Spleen (tissue), 7 donors: Measurements from ENCODE around the gene ST7.

ENCODE experiments used
- POLR2A ChIP-seq, 3 donors: fragments of 450-650 bp; IDR thresholded peaks; one replicate each; pipeline ENCODE4 v1.5.1; 2017; ENCODE audit warnings: antibody characterized with exemption in 3 of 3, mild to moderate bottlenecking in 1 of 3
- POLR2AphosphoS5 ChIP-seq, 3 donors: sonication (generic); formaldehyde crosslinking; IDR thresholded peaks; one replicate each; pipeline ENCODE4 v1.5.1; 2017; ENCODE audit warnings: antibody characterized with exemption in 3 of 3
- TF ChIP-seq, protein P1 (sequence below), 11 experiments: fragments of 200-600 bp in 7 of 11; fragments of 450-650 bp in 4 of 11; sonication (generic) in 4 of 11; IDR thresholded peaks in 8 of 11; conservative IDR thresholded peaks in 3 of 11; 1 replicate in 7 of 11; 2 replicates in 4 of 11; pipeline versions ENCODE4 v1.4.0 to v1.8.0; 2016 to 2021; ENCODE audit warnings: antibody characterized with exemption in 11 of 11, inconsistent platforms in 4 of 11, mild to moderate bottlenecking in 1 of 11
- donor health status: DM: no; HTN: no; CAD: no; lungs with moderate emphysema.
- donor health status: DM: no; HTN: no; CAD: no.
- donor health status: DM: no; HTN: no; CAD: no.

DNA sequence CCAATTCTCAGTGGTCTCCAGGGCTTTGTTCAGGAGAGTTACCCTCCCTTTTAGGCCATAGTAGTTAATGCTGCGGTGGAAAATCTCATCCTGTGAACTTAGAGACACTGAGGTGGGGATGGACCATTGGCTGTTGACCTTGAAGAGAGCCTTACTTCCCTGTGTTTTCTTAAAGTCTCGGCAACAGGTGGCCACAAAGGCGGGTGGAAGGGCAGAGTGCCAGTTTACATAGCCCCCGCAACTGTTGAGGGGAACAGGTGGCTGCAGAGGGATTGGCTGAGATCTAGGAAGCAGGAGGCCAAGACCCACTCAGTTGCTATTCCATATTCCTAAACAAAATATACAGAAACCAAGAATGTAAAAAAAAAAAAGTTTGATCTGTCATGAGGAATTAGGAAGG, 160.6 kb downstream of the ST7 start:
- TF ChIP-seq, protein P1, sequence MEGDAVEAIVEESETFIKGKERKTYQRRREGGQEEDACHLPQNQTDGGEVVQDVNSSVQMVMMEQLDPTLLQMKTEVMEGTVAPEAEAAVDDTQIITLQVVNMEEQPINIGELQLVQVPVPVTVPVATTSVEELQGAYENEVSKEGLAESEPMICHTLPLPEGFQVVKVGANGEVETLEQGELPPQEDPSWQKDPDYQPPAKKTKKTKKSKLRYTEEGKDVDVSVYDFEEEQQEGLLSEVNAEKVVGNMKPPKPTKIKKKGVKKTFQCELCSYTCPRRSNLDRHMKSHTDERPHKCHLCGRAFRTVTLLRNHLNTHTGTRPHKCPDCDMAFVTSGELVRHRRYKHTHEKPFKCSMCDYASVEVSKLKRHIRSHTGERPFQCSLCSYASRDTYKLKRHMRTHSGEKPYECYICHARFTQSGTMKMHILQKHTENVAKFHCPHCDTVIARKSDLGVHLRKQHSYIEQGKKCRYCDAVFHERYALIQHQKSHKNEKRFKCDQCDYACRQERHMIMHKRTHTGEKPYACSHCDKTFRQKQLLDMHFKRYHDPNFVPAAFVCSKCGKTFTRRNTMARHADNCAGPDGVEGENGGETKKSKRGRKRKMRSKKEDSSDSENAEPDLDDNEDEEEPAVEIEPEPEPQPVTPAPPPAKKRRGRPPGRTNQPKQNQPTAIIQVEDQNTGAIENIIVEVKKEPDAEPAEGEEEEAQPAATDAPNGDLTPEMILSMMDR (IDR thresholded peaks at IDR 0.05 in 8 of 11, conservative IDR thresholded peaks at IDR 0.05 in 3 of 11) = no peak
- no peak for TF ChIP-seq POLR2AphosphoS5 (IDR thresholded peaks at IDR 0.05)
- TF ChIP-seq POLR2A (IDR thresholded peaks at IDR 0.05) = no peak
